Hepatocyte (in vitro differentiated cells): Measurements from ENCODE around the gene KRTAP17-1. TPM values are rescaled to one million over a fixed set of nuclear protein-coding genes. Genes with fewer than 3 reads are reported as not detected.

Source experiments
- DNase-seq: peaks from one replicate; pipeline ENCODE4 v3.0.0-alpha.2; 2016; ENCODE audit warnings: low spot score
- H2AFZ ChIP-seq: fragments of 200-600 bp; sonication (generic); 2 replicates; pipeline ENCODE4 v1.6.0; 2016; ENCODE audit warnings: antibody characterized with exemption, mild to moderate bottlenecking
- H3K27ac ChIP-seq: fragments of 200-600 bp; sonication (generic); 2 replicates; pipeline ENCODE4 v1.5.1; 2016; ENCODE audit warnings: mild to moderate bottlenecking
- H3K27me3 ChIP-seq: fragments of 200-600 bp; sonication (generic); 2 replicates; pipeline ENCODE4 v1.6.1; 2016
- H3K36me3 ChIP-seq: fragments of 200-600 bp; sonication (generic); replicated peaks from 2 replicates; pipeline ENCODE4 v1.5.1; 2016; ENCODE audit warnings: low read depth; ENCODE audit not compliant: insufficient read depth
- H3K4me1 ChIP-seq: fragments of 200-600 bp; sonication (generic); 2 replicates; pipeline ENCODE4 v1.5.1; 2016; ENCODE audit warnings: mild to moderate bottlenecking, moderate library complexity; ENCODE audit not compliant: insufficient read depth
- H3K4me2 ChIP-seq: fragments of 200-600 bp; sonication (generic); 2 replicates; pipeline ENCODE4 v1.6.0; 2016
- H3K4me3 ChIP-seq: fragments of 200-600 bp; sonication (generic); 2 replicates; pipeline ENCODE4 v1.5.1; 2016; ENCODE audit warnings: mild to moderate bottlenecking
- H3K79me2 ChIP-seq: fragments of 200-600 bp; sonication (generic); 2 replicates; pipeline ENCODE4 v1.6.0; 2017; ENCODE audit warnings: mild to moderate bottlenecking
- H3K9me2 ChIP-seq: fragments of 200-600 bp; sonication (generic); replicated peaks from 2 replicates; pipeline ENCODE4 v1.6.0; 2017; ENCODE audit warnings: mild to moderate bottlenecking; ENCODE audit not compliant: insufficient read depth
- H3K9me3 ChIP-seq: fragments of 200-600 bp; sonication (generic); 2 replicates; pipeline ENCODE4 v1.5.1; 2016; ENCODE audit warnings: low read depth, mild to moderate bottlenecking
- H4K20me1 ChIP-seq: fragments of 200-600 bp; sonication (generic); 2 replicates; pipeline ENCODE4 v1.6.0; 2016; ENCODE audit warnings: mild to moderate bottlenecking; ENCODE audit not compliant: insufficient read depth, poor library complexity, severe bottlenecking
- CTCF ChIP-seq: fragments of 200-600 bp; sonication (generic); IDR thresholded peaks from 2 replicates; pipeline ENCODE4 v1.5.1; 2016; ENCODE audit warnings: antibody characterized with exemption, mild to moderate bottlenecking; ENCODE audit not compliant: poor library complexity
- EZH2 ChIP-seq: fragments of 200-600 bp; sonication (generic); IDR thresholded peaks from 2 replicates; pipeline ENCODE4 v1.6.1; 2016; ENCODE audit warnings: antibody characterized with exemption, mild to moderate bottlenecking, borderline replicate concordance
- EZH2phosphoT487 ChIP-seq: fragments of 200-600 bp; sonication (generic); IDR thresholded peaks from one replicate; pipeline ENCODE4 v1.6.1; 2018; ENCODE audit warnings: antibody characterized with exemption, mild to moderate bottlenecking, low read depth, moderate library complexity; ENCODE audit not compliant: unreplicated experiment, severe bottlenecking
- WGBS: methylation state at CpG from one replicate; pipeline ENCODE4 v1.1.6; 2016; ENCODE audit warnings: low lambda C conversion rate; ENCODE audit errors: missing lambda C conversion rate; 5-methylcytosine and 5-hydroxymethylcytosine counted together
- polyA plus RNA-seq: library from polyadenylated mRNA; unstranded; fragments of >200 nt; fragmentation: Nextera tagmentation; extraction: Ambion mirVana; gene quantifications from 2 replicates; pipeline ENCODE4 v1.2.1, GENCODE V29; 2016
- total RNA-seq: library from RNA; depleted of rRNA; stranded (reverse); fragments of >200 nt; gene quantifications from 2 replicates; pipeline ENCODE4 v1.2.3, GENCODE V29; 2014

The KRTAP17-1 gene
- total RNA-seq: not detected in 2 replicates
- polyA plus RNA-seq: 0.33 TPM in 1 of 2 replicates, not detected in the other

- H3K9me2 ChIP-seq: no peaks in the 10 kb centered on the region
- H4K20me1 ChIP-seq: no peaks in the 10 kb centered on the region
- no peak within 1 kb of the TSS for H3K4me3 ChIP-seq
- H3K79me2 ChIP-seq: no peaks in the 10 kb centered on the region
- 87% methylated on average over 24 of the region's 24 CpGs for WGBS
- no peaks in the 10 kb centered on the region for H3K4me1 ChIP-seq
- no peaks in the 10 kb centered on the region for H3K36me3 ChIP-seq
- H3K4me2 ChIP-seq: no peak within 1 kb of the TSS
- no peak for DNase-seq
- H2AFZ ChIP-seq: no peak within 1 kb of the TSS
- no peak for TF ChIP-seq EZH2
- H3K27me3 ChIP-seq: peaks cover 6% of the 10 kb centered on the region
- H3K9me3 ChIP-seq: peaks cover 5% of the 10 kb centered on the region
- no peak within 1 kb of the TSS for H3K27ac ChIP-seq
Observed at GRCh38 chr17:41315204-41315794, at the start of gene KRTAP17-1. TSS of gene KRTAP17-1 (minus strand) at chr17:41315710. CDS start at chr17:41315650, 60 bp downstream.

- Histone ChIP-seq H3K9me2 (no peaks in the 10 kb centered on the region), H3K27ac (no peak overlapping the region), H3K4me3 (no peak overlapping the region), H3K79me2 (no peaks in the 10 kb centered on the region), H3K27me3 (no peaks in the 10 kb centered on the region), H3K9me3 (no peaks in the 10 kb centered on the region), H3K4me2 (no peak overlapping the region), H4K20me1 (no peaks in the 10 kb centered on the region), H2AFZ (no peak overlapping the region), H3K4me1 (no peaks in the 10 kb centered on the region), H3K36me3 (no peaks in the 10 kb centered on the region)
- TF ChIP-seq EZH2: no peak
- no peak for TF ChIP-seq EZH2phosphoT487
- no peak for TF ChIP-seq CTCF
- 90% methylated on average over 2 of the region's 2 CpGs for WGBS
- no peak for DNase-seq
Observed at GRCh38 chr17:41363881-41364280, 48.4 kb upstream of the KRTAP17-1 start.

- peak; percentile 32 for DNase-seq
- H3K79me2 ChIP-seq: no peaks in the 10 kb centered on the region
- no peak overlapping the region for H3K4me2 ChIP-seq
- no peaks in the 10 kb centered on the region for H3K9me2 ChIP-seq
- TF ChIP-seq CTCF (no peak), EZH2 (no peak), EZH2phosphoT487 (no peak)
- no peaks in the 10 kb centered on the region for H3K9me3 ChIP-seq
- WGBS: 66% methylated on average over 5 of the region's 5 CpGs
- H4K20me1 ChIP-seq: no peaks in the 10 kb centered on the region
- no peak overlapping the region for H3K27ac ChIP-seq
- no peaks in the 10 kb centered on the region for H3K27me3 ChIP-seq
- no peaks in the 10 kb centered on the region for H3K4me1 ChIP-seq
- H3K4me3 ChIP-seq: no peak overlapping the region
- no peaks in the 10 kb centered on the region for H3K36me3 ChIP-seq
- no peak overlapping the region for H2AFZ ChIP-seq
Observed at GRCh38 chr17:41360296-41360995, 44.9 kb upstream of the KRTAP17-1 start.

- H4K20me1 ChIP-seq: no peaks in the 10 kb centered on the region
- no peaks in the 10 kb centered on the region for H3K27me3 ChIP-seq
- no peaks in the 10 kb centered on the region for H3K79me2 ChIP-seq
- WGBS: 92% methylated on average over 4 of the region's 4 CpGs
- H3K9me3 ChIP-seq: no peaks in the 10 kb centered on the region
- no peaks in the 10 kb centered on the region for H3K4me1 ChIP-seq
- no peak for DNase-seq
- H2AFZ ChIP-seq: no peak overlapping the region
- H3K9me2 ChIP-seq: no peaks in the 10 kb centered on the region
- no peak overlapping the region for H3K4me3 ChIP-seq
- no peak for TF ChIP-seq EZH2
- no peak for TF ChIP-seq EZH2phosphoT487
- TF ChIP-seq CTCF: no peak
- H3K36me3 ChIP-seq: no peaks in the 10 kb centered on the region
- no peak overlapping the region for H3K4me2 ChIP-seq
- H3K27ac ChIP-seq: no peak overlapping the region
Observed at GRCh38 chr17:41354536-41354935, 39.0 kb upstream of the KRTAP17-1 start.
